Measurements from ENCODE around the gene GRIK2.
"Not testable (repeated sequence)": the region's sequence is repeated elsewhere in the genome, so short reads cannot be mapped to it uniquely, and the experiment has no call there.

Gene GRIK2

GRCh38 chr6:101393251-101393828 lies at the start of gene GRIK2:
Gene GRIK2 (plus strand): TSS chr6:101393708.
- peak; percentile 88 for DNase-seq

- peak; percentile 60 for DNase-seq
Observed at GRCh38 chr6:101344885-101345284, 48.6 kb upstream of the GRIK2 start.

GRCh38 chr6:101348816-101349215 lies 44.7 kb upstream of the GRIK2 start:
- DNase-seq, result no peak

- not testable (repeated sequence) for DNase-seq
Observed at GRCh38 chr6:101350631-101351030, 42.9 kb upstream of the GRIK2 start.

- no peak for DNase-seq
Observed at GRCh38 chr6:101351173-101351572, 42.3 kb upstream of the GRIK2 start.

GRCh38 chr6:101352316-101352715 lies 41.2 kb upstream of the GRIK2 start:
- DNase-seq, result no peak

- no peak for DNase-seq
Observed at GRCh38 chr6:101365181-101365580, 28.3 kb upstream of the GRIK2 start.

- DNase-seq, result no peak
Observed at GRCh38 chr6:101379926-101380325, 13.6 kb upstream of the GRIK2 start.

- no peak for DNase-seq
Observed at GRCh38 chr6:101380897-101381630, 12.4 kb upstream of the GRIK2 start.

- not testable (repeated sequence) for DNase-seq
Observed at GRCh38 chr6:101383747-101384146, 9.8 kb upstream of the GRIK2 start.

GRCh38 chr6:101386982-101387381 lies 6.5 kb upstream of the GRIK2 start:
- DNase-seq, result peak; percentile 62

- DNase-seq, result peak; percentile 95
Observed at GRCh38 chr6:101391772-101392585, 1.5 kb upstream of the GRIK2 start.

- DNase-seq, result peak; percentile 66
Observed at GRCh38 chr6:101392586-101393230, 800 bp upstream of the GRIK2 start.

- DNase-seq, result no peak
Observed at GRCh38 chr6:101393829-101394251, 332 bp downstream of the GRIK2 start.

- no peak for DNase-seq
Observed at GRCh38 chr6:101394936-101395335, 1.4 kb downstream of the GRIK2 start.

GRCh38 chr6:101395345-101395744 lies 1.8 kb downstream of the GRIK2 start:
- DNase-seq, result no peak

- DNase-seq, result peak; percentile 86
Observed at GRCh38 chr6:101396548-101397173, 3.2 kb downstream of the GRIK2 start.

GRCh38 chr6:101397199-101397598 lies 3.7 kb downstream of the GRIK2 start:
- no peak for DNase-seq

GRCh38 chr6:101398716-101399615 lies 5.5 kb downstream of the GRIK2 start:
- DNase-seq, result no peak

- DNase-seq, result no peak
Observed at GRCh38 chr6:101399616-101400162, 6.2 kb downstream of the GRIK2 start.
